ENCODE results near the gene RAP1GAP2. TPM values are rescaled to one million over a fixed set of nuclear protein-coding genes. Genes with fewer than 3 reads are reported as not detected.
"Not testable (repeated sequence)": the region's sequence is repeated elsewhere in the genome, so short reads cannot be mapped to it uniquely, and the experiment has no call there.

Gene RAP1GAP2
- total RNA-seq, 1 donor from 2014 or later = 17.0 TPM

- H3K9me3 ChIP-seq = no peaks in the 10 kb centered on the region
- ATAC-seq (no peak), DNase-seq (no peak)
- no peaks in the 10 kb centered on the region for H3K36me3 ChIP-seq
- no peak overlapping the region for H3K4me3 ChIP-seq
- intact Hi-C loops (cut with DNase I) = no loop called here
- TF ChIP-seq, protein P1, sequence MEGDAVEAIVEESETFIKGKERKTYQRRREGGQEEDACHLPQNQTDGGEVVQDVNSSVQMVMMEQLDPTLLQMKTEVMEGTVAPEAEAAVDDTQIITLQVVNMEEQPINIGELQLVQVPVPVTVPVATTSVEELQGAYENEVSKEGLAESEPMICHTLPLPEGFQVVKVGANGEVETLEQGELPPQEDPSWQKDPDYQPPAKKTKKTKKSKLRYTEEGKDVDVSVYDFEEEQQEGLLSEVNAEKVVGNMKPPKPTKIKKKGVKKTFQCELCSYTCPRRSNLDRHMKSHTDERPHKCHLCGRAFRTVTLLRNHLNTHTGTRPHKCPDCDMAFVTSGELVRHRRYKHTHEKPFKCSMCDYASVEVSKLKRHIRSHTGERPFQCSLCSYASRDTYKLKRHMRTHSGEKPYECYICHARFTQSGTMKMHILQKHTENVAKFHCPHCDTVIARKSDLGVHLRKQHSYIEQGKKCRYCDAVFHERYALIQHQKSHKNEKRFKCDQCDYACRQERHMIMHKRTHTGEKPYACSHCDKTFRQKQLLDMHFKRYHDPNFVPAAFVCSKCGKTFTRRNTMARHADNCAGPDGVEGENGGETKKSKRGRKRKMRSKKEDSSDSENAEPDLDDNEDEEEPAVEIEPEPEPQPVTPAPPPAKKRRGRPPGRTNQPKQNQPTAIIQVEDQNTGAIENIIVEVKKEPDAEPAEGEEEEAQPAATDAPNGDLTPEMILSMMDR (IDR thresholded peaks at IDR 0.05) = no peak
- peaks cover 4% of the 10 kb centered on the region for H3K27me3 ChIP-seq (ENCODE audit: low read depth)
- H3K27ac ChIP-seq = no peak overlapping the region
- no peaks in the 10 kb centered on the region for H3K4me1 ChIP-seq
Observed at GRCh38 chr17:2809337-2809736, 13.1 kb downstream of the RAP1GAP2 start.

DNA sequence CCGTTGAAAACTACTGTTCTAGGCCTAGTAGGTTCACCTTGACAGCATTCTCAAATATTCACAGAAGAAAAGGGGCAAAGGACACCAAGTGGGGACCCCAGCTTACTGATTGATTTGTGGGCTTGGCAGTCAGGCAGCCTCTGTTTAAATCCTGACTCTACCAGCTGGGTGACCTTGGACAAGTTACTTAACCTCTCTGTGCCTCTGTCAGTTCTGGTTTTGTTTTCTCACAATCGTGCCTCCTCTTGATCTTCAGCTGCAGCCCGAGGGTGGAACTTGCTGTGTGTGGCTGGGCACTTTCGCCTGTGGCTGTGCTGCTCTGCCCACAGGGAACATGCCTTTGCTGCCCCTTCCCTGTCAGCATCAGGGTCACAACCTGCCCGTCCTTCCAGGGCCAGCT is 17.8 kb downstream of the RAP1GAP2 start:
- peaks cover 10% of the 10 kb centered on the region for H3K27me3 ChIP-seq (ENCODE audit: low read depth)
- TF ChIP-seq, protein P1 (IDR thresholded peaks at IDR 0.05) = no peak
- H3K4me3 ChIP-seq = peak overlapping the region; percentile 37
- ATAC-seq = peak; percentile 7 to 15
- intact Hi-C loops (cut with DNase I) = no loop called here
- no peaks in the 10 kb centered on the region for H3K9me3 ChIP-seq
- no peak for DNase-seq
- no peaks in the 10 kb centered on the region for H3K36me3 ChIP-seq
- H3K4me1 ChIP-seq = no peaks in the 10 kb centered on the region
- no peak overlapping the region for H3K27ac ChIP-seq

DNA sequence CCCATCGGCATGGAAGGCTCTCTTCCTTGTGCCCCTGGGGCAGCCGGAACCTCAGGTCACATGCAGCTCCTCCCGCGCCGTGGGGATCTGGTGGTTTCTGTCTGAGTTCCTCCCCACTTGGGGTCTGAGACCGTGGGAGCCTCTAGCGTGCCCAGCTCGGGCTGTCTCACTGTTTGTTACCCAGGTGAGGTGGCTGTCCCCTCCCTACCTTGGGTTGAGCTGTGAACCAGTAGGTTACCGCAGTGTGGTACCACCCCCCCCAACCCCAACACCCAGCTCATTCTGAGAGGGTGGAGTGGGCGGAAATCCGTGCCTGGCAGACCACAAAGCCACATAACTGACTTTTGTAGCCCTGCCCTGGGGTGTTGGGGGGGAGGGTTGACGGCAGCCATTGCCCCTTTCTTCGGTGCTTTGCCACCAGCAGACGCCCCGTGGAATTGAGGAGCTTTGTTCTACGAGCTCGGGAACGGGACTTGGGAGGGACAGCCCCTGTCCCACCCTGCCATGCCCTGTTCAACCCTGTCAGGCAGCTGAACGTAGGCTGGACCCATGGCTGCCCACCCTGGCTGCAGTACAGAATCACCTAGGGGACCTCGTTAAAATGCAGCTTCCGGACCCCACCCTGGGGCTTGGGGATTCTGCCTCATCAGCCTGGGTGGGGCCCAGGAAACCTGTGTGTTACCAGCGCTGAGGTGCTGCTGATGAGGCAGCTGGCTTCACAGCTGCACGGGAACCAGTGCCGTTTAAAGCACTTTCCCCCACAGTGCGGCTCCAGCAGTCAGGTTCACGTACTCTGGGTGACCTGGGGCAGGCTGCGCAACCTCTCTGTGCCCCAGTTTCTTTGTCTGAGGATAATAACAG is 18.5 kb downstream of the RAP1GAP2 start:
- Histone ChIP-seq H3K27me3 (ENCODE audit: low read depth) (peaks cover 6% of the 10 kb centered on the region), H3K9me3 (no peaks in the 10 kb centered on the region), H3K4me3 (peak overlapping the region; percentile 37), H3K4me1 (no peaks in the 10 kb centered on the region), H3K36me3 (no peaks in the 10 kb centered on the region), H3K27ac (no peak overlapping the region)
- intact Hi-C loops (cut with DNase I) = no loop called here
- TF ChIP-seq, protein P1 (IDR thresholded peaks at IDR 0.05) = no peak
- DNase-seq (peak; percentile 72), ATAC-seq (peak; percentile 81 to 84)

DNA sequence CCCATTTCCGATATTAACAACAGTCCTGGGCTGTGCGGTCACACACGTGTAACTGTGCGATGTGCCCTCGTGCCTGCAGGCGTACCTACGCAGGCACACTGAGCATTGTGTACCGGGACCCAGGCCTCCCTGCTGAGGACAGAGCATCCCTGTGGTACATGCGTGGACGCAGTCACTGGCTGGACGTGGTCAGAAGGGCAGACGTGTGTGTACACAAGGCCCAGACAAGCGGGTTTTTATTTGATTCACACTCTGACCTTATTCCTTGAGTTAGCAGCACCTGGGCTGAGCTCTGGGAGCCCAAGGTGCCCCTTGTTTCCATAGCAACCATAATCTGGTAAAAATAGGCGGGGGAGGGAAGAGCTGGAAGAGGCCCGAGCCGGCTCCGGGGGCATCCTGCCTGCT is 19.5 kb downstream of the RAP1GAP2 start:
- no peak overlapping the region for H3K4me3 ChIP-seq
- no peak for DNase-seq
- no peaks in the 10 kb centered on the region for H3K4me1 ChIP-seq
- peaks cover 14% of the 10 kb centered on the region for H3K27me3 ChIP-seq (ENCODE audit: low read depth)
- no peaks in the 10 kb centered on the region for H3K36me3 ChIP-seq
- intact Hi-C loops (cut with DNase I) = no loop called here
- H3K27ac ChIP-seq = no peak overlapping the region
- H3K9me3 ChIP-seq = no peaks in the 10 kb centered on the region
- ATAC-seq = no peak
- TF ChIP-seq, protein P1 (IDR thresholded peaks at IDR 0.05) = no peak

DNA sequence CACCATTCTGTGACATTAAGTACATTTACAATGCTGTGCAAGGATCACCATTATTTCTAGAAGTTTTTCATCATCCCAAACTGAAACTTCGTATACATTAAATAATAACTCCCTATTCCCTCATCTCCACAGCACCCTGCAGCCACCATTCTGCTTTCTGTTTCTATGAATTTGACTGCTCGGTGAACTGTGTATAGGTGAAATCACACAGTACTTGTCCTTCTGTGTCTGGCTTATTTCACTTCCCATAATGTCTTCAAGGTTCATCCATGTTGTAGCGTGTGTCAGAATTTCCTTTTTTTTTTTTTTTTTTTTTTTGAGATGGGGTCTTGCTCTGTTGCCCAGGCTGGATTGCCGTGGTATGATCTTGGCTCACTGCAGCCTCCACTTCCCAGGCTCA is 20.4 kb downstream of the RAP1GAP2 start:
- Histone ChIP-seq H3K4me3 (no peak overlapping the region), H3K9me3 (no peaks in the 10 kb centered on the region), H3K36me3 (no peaks in the 10 kb centered on the region), H3K27me3 (ENCODE audit: low read depth) (peaks cover 16% of the 10 kb centered on the region), H3K4me1 (no peaks in the 10 kb centered on the region), H3K27ac (no peak overlapping the region)
- TF ChIP-seq, protein P1 (IDR thresholded peaks at IDR 0.05) = no peak
- intact Hi-C loops (cut with DNase I) = no loop called here
- ATAC-seq = no peak
- DNase-seq = no peak

- H3K4me1 ChIP-seq; ATAC-seq; H3K36me3 ChIP-seq; intact Hi-C loops (cut with DNase I); DNase-seq; H3K4me3 ChIP-seq; H3K27ac ChIP-seq; H3K9me3 ChIP-seq: not testable (repeated sequence)
- peaks cover 28% of the 10 kb centered on the region for H3K27me3 ChIP-seq (ENCODE audit: low read depth)
Observed at GRCh38 chr17:2819294-2819693, 23.1 kb downstream of the RAP1GAP2 start.

Data from lower lobe of right lung (tissue), 2 donors.